GM19468 (cell line): ENCODE data around the gene SRPX.

ENCODE experiments used
- ATAC-seq: cut with Tn5 transposase; IDR thresholded peaks from one replicate; pipeline ENCODE4 v1.9.1; 2021; ENCODE audit warnings: mild to moderate bottlenecking, moderate library complexity, moderate number of reproducible peaks; ENCODE audit not compliant: unreplicated experiment; ENCODE audit errors: extremely low read depth

The SRPX gene

DNA sequence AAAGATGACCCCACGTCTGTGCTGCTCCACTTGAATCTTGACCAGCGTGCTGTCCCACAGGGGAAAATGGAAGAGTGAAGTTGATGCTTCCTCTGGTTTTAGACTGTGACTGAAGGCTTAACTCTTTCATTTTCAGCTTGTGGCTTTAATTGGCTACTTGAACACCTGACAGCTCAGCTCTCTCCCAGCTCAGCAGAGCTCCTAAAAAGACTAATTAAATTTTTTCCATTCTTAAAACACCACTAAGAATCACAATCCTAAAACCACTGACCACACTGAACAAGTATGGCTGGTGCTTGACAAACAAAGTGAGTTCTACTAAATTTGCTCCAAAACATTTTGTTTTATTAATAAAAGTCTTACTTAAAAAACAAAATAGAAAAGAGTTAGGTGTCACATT lies 71.7 kb downstream of the SRPX start:
- ATAC-seq = no peak

DNA sequence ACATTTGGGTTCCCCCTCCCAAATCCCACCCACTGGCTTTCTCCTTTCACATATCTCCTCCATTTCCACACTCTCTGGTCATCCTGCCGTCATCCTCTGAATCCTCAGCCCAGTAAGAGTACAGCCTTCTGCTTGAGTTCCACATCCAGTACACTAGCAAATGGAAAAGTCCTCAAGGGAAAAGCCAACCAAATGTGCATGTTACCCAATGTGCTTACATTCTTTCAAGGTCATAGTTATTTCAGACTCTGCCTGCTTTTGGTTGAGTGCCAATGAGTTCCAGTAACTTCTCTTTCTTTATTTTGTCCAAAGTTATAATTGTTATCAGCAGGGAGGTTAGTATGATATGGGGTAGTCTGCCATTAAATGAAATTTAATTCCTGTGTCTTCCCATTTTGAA lies 78.1 kb downstream of the SRPX start:
- ATAC-seq = no peak

DNA sequence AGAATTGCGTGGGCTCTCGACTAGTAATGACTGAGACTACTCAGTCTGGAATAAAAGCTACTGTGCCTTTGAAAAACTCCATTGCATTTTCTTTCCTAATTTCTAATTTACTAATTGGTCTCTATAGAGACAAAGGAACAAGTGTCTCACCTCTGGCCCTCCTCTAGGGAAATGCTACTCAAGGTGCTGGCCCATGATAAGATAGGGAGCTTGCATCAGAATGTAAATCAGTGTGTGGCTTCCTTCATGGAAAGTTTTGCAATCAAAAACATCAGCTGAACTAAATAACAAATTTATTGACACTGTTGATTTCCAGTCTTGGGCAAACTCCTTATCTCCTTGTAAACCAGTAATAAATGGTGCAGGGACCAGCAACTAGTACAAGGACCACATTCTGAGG lies 81.8 kb downstream of the SRPX start:
- ATAC-seq = no peak

DNA sequence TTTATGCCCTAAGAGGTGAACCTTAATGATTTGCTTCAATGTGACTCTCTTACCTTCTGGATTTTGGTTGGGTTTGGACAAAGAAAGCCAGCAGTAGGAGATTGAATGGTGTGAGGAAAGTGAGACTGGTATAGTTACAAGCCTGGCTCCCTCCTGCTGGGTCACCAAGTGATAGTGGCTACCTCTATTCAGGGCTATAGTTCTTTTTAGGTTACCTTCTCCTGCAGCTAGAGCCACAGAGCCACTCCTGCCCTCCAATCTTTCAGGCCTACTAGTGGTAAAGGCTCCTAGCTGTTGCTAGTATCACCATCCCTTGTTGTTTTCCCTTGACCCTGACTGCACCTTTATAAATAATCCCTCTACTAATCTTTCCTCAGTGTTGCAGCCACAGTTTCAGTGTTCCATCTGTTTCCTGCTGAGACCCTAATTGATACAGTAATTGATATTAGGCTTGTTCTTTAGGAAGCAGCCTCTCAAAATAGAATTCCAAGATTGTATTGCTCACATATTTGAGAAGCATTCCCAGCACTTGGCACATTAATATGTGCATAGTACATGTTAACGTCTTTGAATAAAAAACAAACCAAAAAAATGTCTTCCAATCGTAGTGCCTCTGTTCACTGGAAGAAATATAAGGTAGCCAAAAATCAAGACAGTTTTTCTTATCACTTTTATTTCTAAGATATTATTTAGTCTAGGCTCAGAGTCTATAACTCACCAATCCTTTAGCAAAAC lies 82.3 kb downstream of the SRPX start:
- ATAC-seq = no peak

DNA sequence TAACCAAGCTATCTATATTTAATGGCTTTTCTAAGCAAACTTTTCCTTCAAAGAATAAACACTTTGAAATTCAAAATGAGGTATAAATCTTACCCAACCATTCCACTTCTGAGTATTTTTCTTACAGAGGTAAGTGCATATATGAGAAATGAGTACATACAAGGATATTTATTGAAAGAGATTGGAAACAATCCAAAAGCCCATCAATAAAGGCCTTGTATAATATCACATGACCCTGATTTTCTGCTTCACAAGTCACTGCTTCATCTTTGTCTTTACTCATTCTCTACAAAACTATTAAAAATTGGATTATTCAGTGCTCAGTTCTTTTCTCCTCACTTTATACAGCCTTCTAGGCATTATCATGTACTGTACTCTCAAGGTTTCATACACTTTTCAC lies 91.3 kb downstream of the SRPX start:
- ATAC-seq = no peak

DNA sequence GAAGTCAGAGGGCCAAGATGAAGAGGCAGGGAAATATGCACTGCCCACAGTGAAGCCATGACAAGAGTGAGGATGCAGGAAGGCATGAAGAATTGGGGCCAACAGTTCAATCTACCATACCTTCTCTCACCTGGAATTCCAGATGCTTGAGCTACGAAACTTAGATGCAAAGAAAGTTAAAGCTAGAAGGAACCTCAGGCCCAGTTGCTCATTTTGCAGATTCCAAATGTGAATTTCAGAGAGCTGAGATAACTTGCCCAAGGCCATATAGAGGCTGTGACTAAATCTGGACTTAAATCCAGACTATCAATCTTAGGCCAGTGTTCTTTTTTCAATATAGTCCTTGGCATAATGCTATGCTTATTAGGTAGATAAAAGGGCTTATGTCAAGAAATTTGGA lies 92.7 kb downstream of the SRPX start:
- ATAC-seq = no peak

DNA sequence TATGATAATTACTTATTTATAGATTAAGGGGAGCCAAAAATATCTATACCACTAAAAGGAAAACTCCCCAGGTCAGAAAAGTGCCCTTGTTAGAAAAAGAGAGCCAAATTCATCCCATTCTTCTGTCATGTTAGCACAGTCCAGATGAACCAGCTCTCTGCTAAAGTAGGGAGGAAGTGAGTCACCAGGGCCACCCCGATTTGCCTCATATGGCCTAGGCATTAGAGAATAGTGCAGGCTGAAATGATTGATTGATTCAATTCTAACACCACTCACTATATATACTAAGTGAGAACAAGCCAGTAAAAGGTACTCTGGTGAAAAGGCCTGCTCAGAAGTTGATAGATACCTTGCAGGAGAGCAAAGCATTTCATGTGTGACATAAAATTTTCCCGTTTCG lies 94.5 kb downstream of the SRPX start:
- no peak for ATAC-seq

DNA sequence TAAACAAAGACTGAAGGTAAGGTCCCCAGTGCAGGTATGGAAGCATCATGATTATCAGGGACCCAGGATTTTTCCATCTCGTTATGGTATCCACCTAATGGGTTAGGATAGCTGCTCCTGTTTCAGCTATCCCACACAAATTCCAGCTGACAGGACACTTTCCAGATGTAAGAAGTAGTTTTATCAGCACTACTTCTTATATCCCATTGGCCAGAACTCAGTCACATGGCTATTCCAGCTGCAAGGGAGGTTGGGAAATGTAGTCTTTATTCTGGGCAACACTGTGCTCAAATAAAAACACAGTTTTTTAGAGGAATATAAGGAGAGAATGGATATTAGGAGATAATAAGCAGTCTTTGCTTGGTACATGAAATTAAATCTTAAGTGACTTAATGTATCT lies 96.7 kb downstream of the SRPX start:
- no peak for ATAC-seq

DNA sequence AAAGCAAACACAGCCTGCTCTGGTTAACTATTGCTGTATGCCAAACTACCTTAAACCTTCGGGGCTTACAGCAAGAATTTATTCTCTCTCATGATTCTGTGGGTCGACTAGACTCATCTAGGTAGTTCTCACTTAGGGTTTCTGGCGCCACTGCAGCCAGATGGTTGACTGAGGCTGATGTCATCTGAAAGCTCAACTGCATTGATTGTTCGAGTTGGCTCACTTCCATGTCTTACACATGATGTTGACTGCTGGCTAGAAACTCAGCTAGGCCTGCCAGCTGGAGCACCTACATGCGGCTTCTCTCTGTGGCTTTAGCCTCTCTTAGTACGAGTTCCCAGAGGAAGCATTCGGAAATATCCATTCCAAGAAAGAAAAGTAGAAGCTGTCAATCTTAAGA lies 103.2 kb downstream of the SRPX start:
- ATAC-seq = no peak

DNA sequence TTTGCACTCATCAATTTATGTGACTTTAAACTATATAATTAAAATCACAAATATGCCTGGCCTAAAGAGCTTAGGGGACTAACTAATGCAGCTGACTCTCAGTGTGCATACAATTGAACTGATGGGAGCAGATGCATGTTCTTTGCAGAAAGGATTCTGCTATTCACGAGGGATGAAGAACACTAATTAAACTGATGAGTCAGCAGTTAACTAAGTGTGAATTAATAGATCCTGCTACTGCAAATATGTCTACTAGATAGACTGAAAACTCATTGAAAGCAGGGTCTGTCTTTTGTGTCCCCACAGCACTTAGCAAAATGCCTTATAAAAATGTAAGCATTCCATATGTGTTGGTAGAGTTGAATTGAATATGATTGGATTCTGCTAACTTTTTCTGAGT lies 104.0 kb downstream of the SRPX start:
- no peak for ATAC-seq

DNA sequence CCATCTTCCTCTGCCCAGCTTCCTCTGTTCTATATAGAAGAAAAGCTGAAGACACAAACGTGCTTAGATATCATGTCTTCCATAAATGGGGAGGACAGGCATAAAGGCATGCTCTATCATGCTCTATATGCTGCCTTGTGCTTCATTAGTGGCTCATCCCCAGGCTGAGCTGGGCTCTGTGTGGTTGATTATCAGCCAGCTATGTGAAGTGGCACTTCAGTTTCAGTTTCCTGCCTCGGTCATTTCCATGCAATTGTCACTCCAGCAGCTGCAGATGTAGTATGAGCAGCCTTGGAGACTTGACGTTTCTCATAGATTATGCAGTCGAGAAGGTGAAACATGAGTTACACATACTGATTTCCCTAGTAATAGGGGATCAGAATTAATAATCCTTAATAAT lies 108.1 kb downstream of the SRPX start:
- ATAC-seq = peak; percentile 63

DNA sequence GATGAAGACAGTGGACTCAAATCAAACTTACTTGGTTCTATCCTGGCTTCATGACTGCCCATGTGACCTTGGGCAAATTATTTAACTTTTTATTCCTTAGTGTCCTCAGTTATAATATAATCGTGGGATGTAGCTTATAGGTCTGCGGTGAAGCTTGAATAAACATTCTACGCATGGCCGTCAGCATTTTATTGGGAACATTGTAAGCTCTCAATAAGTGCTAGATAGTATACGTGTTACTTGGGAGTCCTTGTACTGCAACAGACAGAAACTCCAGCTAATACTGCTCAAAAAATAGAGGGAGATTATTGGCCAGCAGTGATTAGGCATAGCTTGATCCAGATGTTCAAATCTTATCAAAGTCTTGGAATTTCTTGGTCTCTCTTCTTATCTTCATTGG lies 109.5 kb downstream of the SRPX start:
- ATAC-seq = no peak

DNA sequence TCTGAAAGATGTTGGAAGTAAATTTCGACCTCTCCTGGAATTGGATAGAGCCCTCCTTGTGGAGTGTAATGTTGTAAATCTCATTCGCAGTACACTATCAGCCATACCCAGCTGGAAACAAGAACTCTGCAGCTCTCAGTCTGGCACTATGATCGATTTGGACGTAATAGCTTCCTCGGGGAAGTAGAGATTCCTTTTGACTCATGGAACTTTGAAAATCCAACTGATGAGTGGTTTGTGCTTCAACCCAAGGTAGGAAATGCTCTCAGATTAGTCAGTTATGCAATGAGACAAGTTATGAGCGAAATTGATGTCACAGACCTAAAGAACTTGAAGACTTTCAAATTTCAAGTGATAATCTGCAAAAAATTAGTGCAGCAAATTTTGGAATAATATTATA lies 110.4 kb downstream of the SRPX start:
- no peak for ATAC-seq

DNA sequence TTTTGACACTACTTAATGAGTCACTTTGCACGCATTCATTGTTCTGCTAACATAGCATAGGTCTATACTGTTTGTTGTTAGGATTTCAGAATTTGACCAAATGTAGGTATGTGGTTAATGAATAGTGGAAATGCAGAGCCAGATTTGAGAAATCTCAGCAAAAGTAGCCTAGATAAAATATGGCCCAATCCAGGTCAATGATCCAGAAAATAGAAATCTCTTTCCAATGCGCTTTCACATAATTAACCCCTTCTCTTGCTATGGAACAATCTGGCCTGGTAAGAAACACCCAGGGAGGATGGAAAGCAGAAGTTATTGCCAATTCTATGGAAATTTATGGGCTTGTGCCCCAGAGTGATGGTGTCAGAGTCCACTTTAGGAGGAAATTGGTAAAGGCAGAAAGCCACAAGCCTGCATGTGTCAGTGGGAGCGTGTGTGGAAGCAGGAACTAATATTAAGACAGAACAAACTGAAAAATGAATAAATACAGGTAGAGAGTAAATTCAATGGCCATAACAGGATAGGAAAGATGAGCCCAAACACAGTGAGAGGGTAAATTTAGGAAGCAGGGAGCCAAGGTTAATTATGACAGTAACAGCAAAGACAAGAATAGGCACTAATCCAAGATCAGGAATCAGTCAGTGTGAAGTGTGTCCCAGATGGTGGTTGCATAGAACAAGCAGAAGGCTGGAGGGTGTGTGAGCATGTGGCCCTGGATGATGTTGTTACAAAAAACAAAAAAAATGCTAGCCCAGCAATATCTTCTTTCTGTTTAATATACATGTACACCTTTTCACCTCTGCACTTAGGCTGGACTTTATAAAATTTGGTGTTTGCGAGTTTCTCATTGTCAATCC lies 111.4 kb downstream of the SRPX start:
- ATAC-seq = no peak

DNA sequence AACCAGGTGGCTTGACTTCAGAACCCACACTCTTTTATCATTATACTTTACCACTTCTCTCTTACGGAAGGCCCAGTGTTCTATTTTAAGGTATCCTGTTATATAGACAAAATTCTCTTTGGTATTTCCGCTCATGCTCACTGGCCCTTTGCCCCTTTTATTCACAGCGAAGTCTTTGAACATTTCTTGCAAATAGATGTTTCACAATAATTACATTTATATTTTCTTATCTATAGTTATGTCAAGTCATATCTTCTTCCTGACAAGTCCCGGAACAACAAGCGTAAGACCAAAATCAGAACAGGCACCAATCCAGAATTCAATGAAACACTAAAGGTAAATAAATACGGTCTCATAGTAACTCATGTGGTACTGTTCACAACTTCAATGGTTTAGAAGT lies 112.3 kb downstream of the SRPX start:
- ATAC-seq = no peak

DNA sequence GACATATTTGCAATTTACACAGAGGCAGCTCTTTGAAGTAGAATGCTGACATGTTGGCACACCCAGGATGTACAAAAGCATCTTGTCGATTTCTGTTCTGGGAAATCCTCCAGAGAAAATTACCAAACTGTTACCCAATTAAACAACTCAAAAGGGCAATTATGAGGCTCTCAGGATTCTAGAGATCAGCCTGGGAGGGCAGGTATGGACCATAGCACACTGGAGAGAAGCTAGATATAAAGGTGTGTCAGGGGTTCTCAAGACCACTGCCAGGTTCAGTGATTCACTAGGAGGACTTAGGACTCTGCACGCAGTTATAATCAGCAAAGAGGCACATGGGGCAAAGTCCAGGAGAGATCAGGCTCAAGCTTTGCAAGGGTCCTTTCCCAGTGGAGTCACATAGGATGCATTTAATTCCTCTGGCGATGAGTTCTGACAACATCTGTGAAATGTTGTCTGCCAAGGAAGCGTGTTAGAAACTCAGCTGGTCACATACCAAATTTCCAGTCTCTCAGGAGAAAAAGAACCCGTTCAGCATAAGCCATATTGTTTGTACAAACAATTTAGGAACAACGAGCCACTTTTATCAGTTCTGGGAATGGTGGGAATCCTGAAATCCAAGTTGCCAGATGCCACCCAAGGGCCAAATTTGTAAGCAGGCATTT lies 113.5 kb downstream of the SRPX start:
- no peak for ATAC-seq

DNA sequence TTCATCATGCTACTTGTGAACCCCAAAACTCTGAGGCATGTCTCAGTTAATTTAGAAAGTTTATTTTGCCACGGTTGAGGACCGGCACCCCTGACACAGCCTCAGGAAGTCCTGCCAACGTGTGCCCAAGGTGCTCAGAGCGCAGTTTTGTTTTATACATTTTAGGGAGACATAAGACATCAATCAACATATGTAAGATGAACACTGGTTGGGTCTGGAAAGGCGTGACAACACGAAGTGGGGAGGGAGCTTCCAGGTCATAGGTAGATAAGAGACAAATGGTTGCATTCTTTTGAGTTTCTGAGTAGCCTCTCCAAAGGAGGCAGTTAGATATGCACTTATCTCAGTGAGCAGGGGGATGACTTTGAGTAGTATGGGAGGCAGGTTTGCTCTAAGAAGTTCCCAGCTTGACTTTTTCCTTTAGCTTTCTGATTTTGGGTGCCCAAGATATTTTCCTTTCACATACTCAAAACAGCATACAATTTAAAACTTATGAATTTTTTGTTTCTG lies 115.4 kb downstream of the SRPX start:
- no peak for ATAC-seq

DNA sequence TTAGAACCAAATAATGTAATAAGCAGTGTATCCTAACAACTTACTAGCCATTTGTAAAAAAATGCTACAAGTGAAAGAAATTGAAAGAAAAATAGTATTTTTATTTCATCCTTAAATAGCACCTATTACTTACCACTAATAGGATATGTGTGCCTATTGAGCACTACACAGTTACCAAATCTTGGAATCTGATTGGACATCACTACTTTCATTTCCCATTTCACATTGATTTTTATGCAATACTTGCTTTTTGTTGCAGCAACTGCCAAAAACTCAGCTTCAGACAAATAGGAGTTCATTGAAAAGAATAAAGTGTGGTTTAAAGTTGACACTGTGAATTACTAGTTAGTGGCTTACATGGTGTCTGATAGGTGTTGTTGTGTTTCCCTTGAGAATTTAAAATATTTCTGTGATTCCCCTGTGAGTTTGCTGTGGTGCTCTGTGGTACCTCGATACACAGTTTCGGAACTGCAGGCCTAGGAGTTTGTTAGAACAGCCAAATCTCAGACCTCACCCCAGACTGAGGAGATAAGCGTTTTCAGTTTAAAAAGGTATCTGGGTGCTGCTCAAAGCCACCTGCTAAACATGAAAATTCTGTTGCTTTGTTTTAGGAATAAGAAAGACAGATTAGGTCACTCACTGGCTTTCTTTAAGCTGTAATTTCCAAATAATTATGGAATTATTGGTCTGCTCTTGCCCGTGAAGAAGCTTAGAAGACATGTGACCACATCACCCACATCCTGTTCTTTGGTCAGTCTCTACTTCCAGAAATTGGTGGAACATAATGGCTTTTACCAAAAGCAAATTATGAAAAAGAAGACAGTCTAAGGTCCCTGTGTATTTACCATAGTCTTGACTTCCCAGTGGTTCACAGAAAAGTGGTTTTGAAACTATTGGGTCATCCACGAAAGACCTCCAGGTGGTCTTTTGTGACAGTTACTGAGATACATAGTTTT lies 116.5 kb downstream of the SRPX start:
- no peak for ATAC-seq

DNA sequence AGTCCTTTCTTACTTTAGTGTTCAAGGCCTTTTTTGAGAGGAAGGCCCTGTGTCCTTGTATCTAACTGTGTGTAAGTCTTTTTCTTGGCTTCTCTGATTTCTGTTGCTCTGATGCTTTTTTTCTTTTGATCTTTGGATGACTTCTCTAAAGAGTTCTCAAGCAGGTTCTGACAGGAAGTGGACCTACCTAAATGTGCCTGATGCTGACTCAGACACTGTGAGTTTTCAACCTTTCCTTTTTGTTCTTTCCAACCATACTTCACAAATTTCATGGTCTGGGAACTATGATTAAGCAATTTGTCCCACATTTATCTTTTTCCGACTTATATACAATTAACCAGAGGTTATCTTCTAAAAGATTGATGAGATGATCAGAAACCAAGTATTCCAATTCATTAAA lies 117.8 kb downstream of the SRPX start:
- no peak for ATAC-seq

DNA sequence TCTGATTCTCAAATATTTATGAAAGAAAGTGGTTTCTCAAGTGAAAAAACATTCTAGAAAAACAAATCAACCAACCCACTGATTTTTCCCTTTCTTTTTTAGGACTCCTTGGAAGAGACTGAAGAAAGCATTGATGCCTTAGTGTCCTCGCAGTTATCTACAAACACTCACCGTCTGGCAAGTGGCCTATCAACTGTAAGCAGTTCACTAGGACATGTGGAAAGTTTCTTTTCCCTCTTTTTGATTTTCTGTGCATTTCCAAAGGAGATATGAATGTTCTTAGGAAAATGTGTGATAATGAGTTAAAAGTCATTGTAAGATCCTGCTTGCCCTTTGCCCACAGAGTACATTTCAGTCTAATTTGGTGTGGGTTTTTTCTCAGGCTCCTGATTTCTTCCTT lies 118.4 kb downstream of the SRPX start:
- ATAC-seq = no peak
